Transverse colon (tissue), 4 donors: ENCODE results near the gene GPI. TPM values are rescaled to one million over a fixed set of nuclear protein-coding genes. Genes with fewer than 3 reads are reported as not detected.
"Not testable (repeated sequence)": the region's sequence is repeated elsewhere in the genome, so short reads cannot be mapped to it uniquely, and the experiment has no call there.

Source experiments
- DNase-seq: peaks from one replicate; pipeline ENCODE4 v3.0.0-alpha.2; 2019
- H3K27ac ChIP-seq, 4 donors: fragments of 200-600 bp; sonication (generic); 2 replicates each; pipeline ENCODE4 v1.5.1; 2016 to 2018; ENCODE audit warnings: inconsistent platforms in 4 of 4
- H3K27me3 ChIP-seq: fragments of 200-600 bp; sonication (generic); 2 replicates; pipeline ENCODE4 v1.5.1; 2017; ENCODE audit warnings: inconsistent platforms
- H3K36me3 ChIP-seq, 4 donors: fragments of 200-600 bp; sonication (generic); 2 replicates each; pipeline ENCODE4 v1.5.1; 2017 to 2019; ENCODE audit warnings: inconsistent platforms in 4 of 4
- H3K4me1 ChIP-seq, 4 donors: fragments of 200-600 bp; sonication (generic); 2 replicates each; pipeline ENCODE4 v1.5.1; 2017 to 2020; ENCODE audit warnings: inconsistent platforms in 4 of 4
- H3K4me3 ChIP-seq, 4 donors: fragments of 200-600 bp; sonication (generic); 1 replicate in 1 of 4; 2 replicates in 3 of 4; pipeline versions ENCODE4 v1.5.1 to v1.6.1; 2017 to 2019; ENCODE audit warnings: inconsistent platforms in 4 of 4
- H3K9me3 ChIP-seq, 2 donors: fragments of 200-600 bp; sonication (generic); 2 replicates each; pipeline ENCODE4 v1.5.1; 2017 to 2019; ENCODE audit warnings: inconsistent platforms in 2 of 2
- CTCF ChIP-seq, 5 experiments: fragments of 200-600 bp in 3 of 5; fragments of 450-650 bp in 2 of 5; sonication (generic) in 3 of 5; IDR thresholded peaks; 1 replicate in 2 of 5; 2 replicates in 3 of 5; pipeline ENCODE4 v1.5.1; 2016 to 2017; ENCODE audit warnings: antibody characterized with exemption in 5 of 5, inconsistent platforms in 3 of 5, mild to moderate bottlenecking in 2 of 5, moderate library complexity in 1 of 5
- EP300 ChIP-seq: sonication (generic); formaldehyde crosslinking; IDR thresholded peaks from one replicate; pipeline ENCODE4 v1.6.1; 2017; ENCODE audit warnings: antibody characterized with exemption, low read depth
- POLR2A ChIP-seq: fragments of 450-650 bp; IDR thresholded peaks from one replicate; pipeline ENCODE4 v1.6.1; 2016; ENCODE audit warnings: antibody characterized with exemption, mild to moderate bottlenecking, moderate library complexity
- POLR2AphosphoS5 ChIP-seq, 3 donors: sonication (generic); formaldehyde crosslinking; IDR thresholded peaks; one replicate each; pipeline ENCODE4 v1.6.1; 2016; ENCODE audit warnings: antibody characterized with exemption in 3 of 3
- WGBS, 2 donors: methylation state at CpG; one replicate each; pipeline ENCODE4 v1.1.5; 2018; ENCODE audit warnings: low coverage in 1 of 2; 5-methylcytosine and 5-hydroxymethylcytosine counted together
- in situ Hi-C, 4 donors: fragments of 200-750 bp; cut with MboI; loops; one replicate each; pipeline versions ENCODE4 v1.15.0 to v1.15.1; 2017; ENCODE audit warnings: low sequenced_read_pairs in 3 of 4, low pct_ligation_motif_present in 1 of 4, low pct_unique_long_range_greater_than_20kb in 1 of 4
- intact Hi-C: fragments of 100-400 bp; cut with DNase I; formaldehyde crosslinking; loops from one replicate; pipeline ENCODE4 v1.15.1; 2023; ENCODE audit warnings: low total_unique reads
- total RNA-seq, 4 donors: library from RNA; depleted of rRNA; stranded (reverse); fragments of >200 nt; gene quantifications; one replicate each; pipeline ENCODE4 v1.1.0, GENCODE V29; 2016

Gene GPI
- total RNA-seq, 4 donors from 2014 or later, result 112 to 531 (median 220) TPM

GRCh38 chr19:34399886-34400285 is 34.9 kb downstream of the GPI start:
- DNase-seq, result no peak
- 81 to 89% methylated on average over 4 to 9 of the region's 9 CpGs for WGBS, 2 donors
- H3K4me1 ChIP-seq, result peaks cover 0 to 25% (median 4%) of the 10 kb centered on the region in 4 donors
- H3K27ac ChIP-seq, result no peak overlapping the region
- H3K36me3 ChIP-seq, result peaks cover 0 to 49% (median 20%) of the 10 kb centered on the region in 4 donors
- H3K27me3 ChIP-seq, result no peaks in the 10 kb centered on the region
- in situ Hi-C loops, result no loop called here
- no peak overlapping the region for H3K4me3 ChIP-seq
- TF ChIP-seq POLR2AphosphoS5 (IDR thresholded peaks at IDR 0.05) (no peak), CTCF (IDR thresholded peaks at IDR 0.05) (no peak), POLR2A (no peak), EP300 (no peak)
- intact Hi-C loops, result no loop called here
- no peaks in the 10 kb centered on the region for H3K9me3 ChIP-seq

- H3K27me3 ChIP-seq, H3K27ac ChIP-seq, intact Hi-C loops, H3K9me3 ChIP-seq, DNase-seq, in situ Hi-C loops, H3K4me3 ChIP-seq: not testable (repeated sequence)
- H3K36me3 ChIP-seq, result peaks cover 0 to 42% (median 16%) of the 10 kb centered on the region in 4 donors
- H3K4me1 ChIP-seq, result peaks cover 0 to 30% (median 6%) of the 10 kb centered on the region in 4 donors
- 86 to 94% methylated on average over 3 to 8 of the region's 8 CpGs for WGBS, 2 donors
These were observed 35.8 kb downstream of the GPI start for GRCh38 chr19:34400844-34401243.

- H3K4me1 ChIP-seq, result peaks cover 0 to 30% (median 6%) of the 10 kb centered on the region in 4 donors
- in situ Hi-C loops (no loop called here), intact Hi-C loops (no loop called here)
- no peak overlapping the region for H3K4me3 ChIP-seq
- no peak for DNase-seq
- no peaks in the 10 kb centered on the region for H3K27me3 ChIP-seq
- H3K36me3 ChIP-seq, result peaks cover 0 to 30% (median 10%) of the 10 kb centered on the region in 4 donors
- WGBS, 2 donors, result 53% methylated on average over 3 to 8 of the region's 8 CpGs
- H3K9me3 ChIP-seq, result no peaks in the 10 kb centered on the region
- TF ChIP-seq EP300, result no peak
- TF ChIP-seq CTCF (IDR thresholded peaks at IDR 0.05), result no peak
- TF ChIP-seq POLR2A, result no peak
- no peak for TF ChIP-seq POLR2AphosphoS5 (IDR thresholded peaks at IDR 0.05)
- peak overlapping the region; percentile 39 to 59 (median 44) for H3K27ac ChIP-seq
These were observed 37.1 kb downstream of the GPI start for GRCh38 chr19:34402074-34402600.

- Histone ChIP-seq H3K27me3 (no peaks in the 10 kb centered on the region), H3K4me1 (peaks cover 0 to 30% (median 6%) of the 10 kb centered on the region in 4 donors), H3K36me3 (peaks cover 0 to 17% (median 8%) of the 10 kb centered on the region in 4 donors), H3K27ac (peak overlapping the region; percentile 72 to 84 (median 80)), H3K9me3 (no peaks in the 10 kb centered on the region), H3K4me3 (peak overlapping the region in 3 of 4 donors; percentile 71 to 98 (median 96))
- TF ChIP-seq CTCF (IDR thresholded peaks at IDR 0.05), result no peak
- TF ChIP-seq POLR2AphosphoS5 (IDR thresholded peaks at IDR 0.05), result no peak
- TF ChIP-seq POLR2A, result no peak
- TF ChIP-seq EP300, result no peak
- 19 to 42% methylated on average over 2 to 6 of the region's 6 CpGs for WGBS, 2 donors
- in situ Hi-C loops, result no loop called here
- DNase-seq, result no peak
- intact Hi-C loops, result no loop called here
These were observed 38.8 kb downstream of the GPI start for GRCh38 chr19:34403784-34404108.
